ENCODE measurements around the gene C4B.

C4B gene

DNA sequence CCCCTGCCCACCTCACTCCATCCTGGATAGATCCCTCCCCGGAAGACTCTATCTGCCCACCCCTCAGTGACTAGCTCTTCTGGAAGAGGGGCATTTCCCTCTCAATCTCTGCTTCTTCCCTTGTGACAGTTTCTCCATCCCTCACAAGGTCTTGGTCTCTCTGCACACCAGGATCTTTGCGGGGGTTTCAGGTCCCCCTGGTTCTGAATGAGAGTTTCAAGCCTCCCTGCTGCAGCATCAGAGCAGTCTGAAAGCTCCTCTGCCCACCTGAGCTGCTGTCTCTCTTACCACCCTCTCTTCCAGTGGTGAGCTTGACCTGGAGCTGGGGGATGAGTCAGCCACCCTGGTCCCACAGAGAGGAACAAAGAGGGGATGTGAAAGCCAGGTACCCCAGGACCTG lies 70.2 kb downstream of the C4B start:
- no peak for DNase-seq

All from activated CD4-positive, alpha-beta T cell treated with anti-CD3 and anti-CD28 coated beads, Interleukin-2, amount 50 U/mL, for 4 hours (primary cell).